Breast epithelium (tissue), 4 donors: ENCODE measurements around the gene MX1. TPM values are rescaled to one million over a fixed set of nuclear protein-coding genes. Genes with fewer than 3 reads are reported as not detected.

Experiments used
- DNase-seq, 2 donors: peaks; one replicate each; pipeline ENCODE4 v3.0.0-alpha.2; 2019; ENCODE audit warnings: low spot score in 2 of 2
- H3K27ac ChIP-seq, 2 donors: fragments of 200-600 bp; sonication (generic) in 1 of 2; one replicate each; pipeline ENCODE4 v1.5.1; 2016 to 2019; ENCODE audit warnings: mild to moderate bottlenecking in 1 of 2
- H3K27me3 ChIP-seq, 2 donors: fragments of 200-600 bp; sonication (generic) in 1 of 2; one replicate each; pipeline versions ENCODE4 v1.5.1 to v1.6.0; 2017 to 2019; ENCODE audit warnings: control low read depth in 1 of 2, mild to moderate bottlenecking in 1 of 2
- H3K36me3 ChIP-seq: fragments of 200-600 bp; one replicate; pipeline ENCODE4 v1.5.1; 2019
- H3K4me1 ChIP-seq, 2 donors: fragments of 200-600 bp; sonication (generic); one replicate each; pipeline ENCODE4 v1.5.1; 2016 to 2019; ENCODE audit warnings: control low read depth in 1 of 2
- H3K4me3 ChIP-seq, 3 donors: fragments of 200-600 bp; sonication (generic); 1 replicate in 2 of 3; 2 replicates in 1 of 3; pipeline ENCODE4 v1.5.1; 2016 to 2019; ENCODE audit warnings: mild to moderate bottlenecking in 3 of 3, moderate library complexity in 2 of 3
- H3K9me3 ChIP-seq, 2 donors: fragments of 200-600 bp; sonication (generic) in 1 of 2; one replicate each; pipeline ENCODE4 v1.5.1; 2016 to 2019; ENCODE audit warnings: control low read depth in 1 of 2
- POLR2A ChIP-seq: fragments of 450-650 bp; IDR thresholded peaks from one replicate; pipeline ENCODE4 v1.6.1; 2016; ENCODE audit warnings: antibody characterized with exemption, mild to moderate bottlenecking, moderate library complexity
- POLR2AphosphoS5 ChIP-seq, 3 donors: sonication (generic); formaldehyde crosslinking; IDR thresholded peaks; one replicate each; pipeline ENCODE4 v1.6.1; 2017; ENCODE audit warnings: antibody characterized with exemption in 3 of 3
- intact Hi-C: fragments of 100-400 bp; cut with DNase I; formaldehyde crosslinking; loops from one replicate; pipeline ENCODE4 v1.15.1; 2023; ENCODE audit warnings: low total_unique reads
- total RNA-seq, 3 donors: library from RNA; depleted of rRNA; stranded (reverse); fragments of >200 nt; gene quantifications; one replicate each; pipeline ENCODE4 v1.1.0, GENCODE V29; 2016
- TF ChIP-seq, protein P1 (sequence below), 3 donors: fragments of 450-650 bp; IDR thresholded peaks; one replicate each; pipeline ENCODE4 v1.5.1; 2016 to 2017; ENCODE audit warnings: antibody characterized with exemption in 3 of 3, mild to moderate bottlenecking in 3 of 3, moderate library complexity in 3 of 3

MX1 gene
- total RNA-seq, 3 donors from 2014 or later: 13.4 to 23.1 (median 21.8) TPM

DNA sequence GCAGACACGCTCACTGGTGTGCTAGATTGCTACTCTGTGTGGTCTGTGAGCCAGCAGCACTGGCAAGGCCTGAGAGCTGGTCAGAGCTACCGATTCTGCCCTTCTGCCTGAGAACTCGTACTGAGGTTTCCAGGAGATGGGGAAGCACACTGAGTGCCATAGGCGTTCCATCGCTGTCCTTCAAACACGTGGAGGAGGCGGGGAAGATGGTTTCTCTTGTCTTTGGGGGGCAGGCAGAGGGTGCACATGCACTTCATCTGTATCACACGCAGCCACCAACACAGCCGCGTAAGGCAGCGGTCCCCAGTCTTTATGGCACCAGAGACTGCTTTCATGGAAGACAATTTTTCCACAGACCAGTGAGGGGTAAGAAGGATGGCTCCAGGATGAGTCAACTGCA lies 23.8 kb upstream of the MX1 start:
- no peak for DNase-seq
- intact Hi-C loops: no loop called here
- Histone ChIP-seq H3K4me3 (no peak overlapping the region), H3K4me1 (no peaks in the 10 kb centered on the region), H3K27me3 (no peaks in the 10 kb centered on the region), H3K27ac (no peak overlapping the region), H3K9me3 (no peaks in the 10 kb centered on the region), H3K36me3 (no peaks in the 10 kb centered on the region)
- TF ChIP-seq POLR2A (no peak), POLR2AphosphoS5 (IDR thresholded peaks at IDR 0.05) (no peak)
- TF ChIP-seq, protein P1, sequence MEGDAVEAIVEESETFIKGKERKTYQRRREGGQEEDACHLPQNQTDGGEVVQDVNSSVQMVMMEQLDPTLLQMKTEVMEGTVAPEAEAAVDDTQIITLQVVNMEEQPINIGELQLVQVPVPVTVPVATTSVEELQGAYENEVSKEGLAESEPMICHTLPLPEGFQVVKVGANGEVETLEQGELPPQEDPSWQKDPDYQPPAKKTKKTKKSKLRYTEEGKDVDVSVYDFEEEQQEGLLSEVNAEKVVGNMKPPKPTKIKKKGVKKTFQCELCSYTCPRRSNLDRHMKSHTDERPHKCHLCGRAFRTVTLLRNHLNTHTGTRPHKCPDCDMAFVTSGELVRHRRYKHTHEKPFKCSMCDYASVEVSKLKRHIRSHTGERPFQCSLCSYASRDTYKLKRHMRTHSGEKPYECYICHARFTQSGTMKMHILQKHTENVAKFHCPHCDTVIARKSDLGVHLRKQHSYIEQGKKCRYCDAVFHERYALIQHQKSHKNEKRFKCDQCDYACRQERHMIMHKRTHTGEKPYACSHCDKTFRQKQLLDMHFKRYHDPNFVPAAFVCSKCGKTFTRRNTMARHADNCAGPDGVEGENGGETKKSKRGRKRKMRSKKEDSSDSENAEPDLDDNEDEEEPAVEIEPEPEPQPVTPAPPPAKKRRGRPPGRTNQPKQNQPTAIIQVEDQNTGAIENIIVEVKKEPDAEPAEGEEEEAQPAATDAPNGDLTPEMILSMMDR (IDR thresholded peaks at IDR 0.05): no peak

DNA sequence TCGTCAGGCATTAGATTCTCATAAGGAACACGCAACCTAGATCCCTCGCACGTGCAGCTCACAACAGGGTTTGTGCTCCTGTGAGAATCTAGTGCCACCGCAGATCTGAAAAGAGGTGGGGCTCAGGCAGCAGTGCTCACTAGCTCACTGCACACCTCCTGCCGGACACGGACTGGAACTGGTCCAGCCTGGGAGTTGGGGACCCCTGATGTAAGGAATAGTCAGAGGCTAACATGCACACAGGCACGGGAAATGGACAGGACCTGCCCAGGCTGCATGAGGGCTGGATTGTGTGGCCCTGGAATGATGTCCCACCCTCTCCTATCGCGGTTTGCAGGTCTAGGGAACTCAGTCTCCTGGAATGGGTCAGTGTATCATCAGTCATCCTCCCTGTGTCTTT lies 23.2 kb upstream of the MX1 start:
- H3K9me3 ChIP-seq: no peaks in the 10 kb centered on the region
- H3K4me3 ChIP-seq: no peak overlapping the region
- no peaks in the 10 kb centered on the region for H3K4me1 ChIP-seq
- DNase-seq: no peak
- intact Hi-C loops: no loop called here
- no peaks in the 10 kb centered on the region for H3K36me3 ChIP-seq
- no peak overlapping the region for H3K27ac ChIP-seq
- TF ChIP-seq POLR2AphosphoS5 (IDR thresholded peaks at IDR 0.05): no peak
- TF ChIP-seq, protein P1 (IDR thresholded peaks at IDR 0.05): no peak
- no peak for TF ChIP-seq POLR2A
- no peaks in the 10 kb centered on the region for H3K27me3 ChIP-seq

DNA sequence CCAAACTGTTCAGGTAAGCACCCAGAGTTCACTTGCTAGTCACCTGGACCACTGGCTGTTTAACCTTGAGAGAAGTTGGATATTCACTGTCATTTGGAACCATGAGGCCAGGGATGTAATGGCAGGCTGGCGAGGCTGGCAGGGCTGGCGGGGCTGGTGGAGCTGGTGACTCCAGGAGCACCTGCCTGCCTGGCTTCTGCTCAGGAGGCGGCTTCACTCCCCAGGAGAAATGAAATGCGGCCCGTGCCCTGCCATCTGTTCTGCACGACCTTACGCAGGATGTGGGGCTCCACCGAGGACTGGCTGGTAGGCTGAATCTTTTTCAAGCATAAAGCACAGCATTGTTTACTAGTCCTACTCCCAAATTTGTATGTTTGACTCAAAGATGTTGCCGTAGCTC lies 22.7 kb upstream of the MX1 start:
- H3K36me3 ChIP-seq: no peaks in the 10 kb centered on the region
- H3K27ac ChIP-seq: no peak overlapping the region
- no peaks in the 10 kb centered on the region for H3K4me1 ChIP-seq
- no peaks in the 10 kb centered on the region for H3K9me3 ChIP-seq
- no peak for TF ChIP-seq POLR2A
- TF ChIP-seq, protein P1 (IDR thresholded peaks at IDR 0.05): no peak
- no peak for TF ChIP-seq POLR2AphosphoS5 (IDR thresholded peaks at IDR 0.05)
- H3K4me3 ChIP-seq: no peak overlapping the region
- no peak for DNase-seq
- no peaks in the 10 kb centered on the region for H3K27me3 ChIP-seq
- intact Hi-C loops: no loop called here

DNA sequence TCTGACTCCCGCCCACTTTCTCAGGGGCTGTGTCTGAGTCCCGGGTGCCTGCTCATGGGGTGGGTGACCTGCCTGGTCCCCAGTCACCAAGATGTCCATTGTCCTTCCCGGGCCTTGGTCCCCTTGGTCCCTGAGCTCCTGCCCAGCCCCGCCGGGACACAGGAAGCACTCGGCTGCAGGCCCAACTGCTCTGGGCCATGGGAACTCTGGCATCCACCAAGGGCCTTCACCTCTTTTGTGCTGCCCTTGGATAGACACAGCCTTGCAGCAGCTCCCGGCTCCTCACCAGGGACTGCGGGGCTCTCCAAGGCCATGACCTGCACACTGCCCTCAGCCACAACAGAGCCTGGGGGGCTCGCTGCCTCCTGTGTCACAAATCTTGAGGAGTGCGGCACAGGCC lies 22.1 kb upstream of the MX1 start:
- intact Hi-C loops: no loop called here
- Histone ChIP-seq H3K36me3 (no peaks in the 10 kb centered on the region), H3K4me3 (no peak overlapping the region), H3K9me3 (no peaks in the 10 kb centered on the region), H3K4me1 (no peaks in the 10 kb centered on the region), H3K27ac (no peak overlapping the region), H3K27me3 (no peaks in the 10 kb centered on the region)
- no peak for DNase-seq
- TF ChIP-seq, protein P1 (IDR thresholded peaks at IDR 0.05): no peak
- TF ChIP-seq POLR2AphosphoS5 (IDR thresholded peaks at IDR 0.05) (no peak), POLR2A (no peak)

DNA sequence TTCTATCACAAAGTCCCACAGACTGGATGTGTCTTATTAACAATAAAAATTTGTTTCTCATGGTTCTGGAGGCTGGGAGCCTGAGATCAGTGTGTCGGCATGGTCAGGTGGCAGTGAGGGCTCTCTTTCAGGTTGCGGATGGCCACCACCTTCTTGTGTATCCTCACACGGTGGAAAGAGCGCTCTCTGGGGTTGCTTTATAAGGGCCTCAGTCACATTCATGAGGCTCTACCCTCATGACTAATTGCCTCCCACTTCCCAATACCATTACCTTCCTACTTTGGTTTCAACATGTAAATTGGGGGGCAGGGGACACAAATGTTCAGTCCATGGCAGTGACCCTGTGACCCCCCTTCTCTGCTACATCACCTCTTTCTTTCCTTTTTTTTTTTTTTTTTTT lies 20.7 kb upstream of the MX1 start:
- no peaks in the 10 kb centered on the region for H3K4me1 ChIP-seq
- no peaks in the 10 kb centered on the region for H3K27me3 ChIP-seq
- H3K27ac ChIP-seq: no peak overlapping the region
- intact Hi-C loops: no loop called here
- no peaks in the 10 kb centered on the region for H3K36me3 ChIP-seq
- DNase-seq: no peak
- TF ChIP-seq POLR2A (no peak), POLR2AphosphoS5 (IDR thresholded peaks at IDR 0.05) (no peak)
- TF ChIP-seq, protein P1 (IDR thresholded peaks at IDR 0.05): no peak
- H3K9me3 ChIP-seq: no peaks in the 10 kb centered on the region
- no peak overlapping the region for H3K4me3 ChIP-seq
